ENCODE measurements around the gene SGK2.
A peak's percentile ranks its signal among the peaks of the same experiment; 100 is the strongest.
"Not testable (repeated sequence)": the region's sequence is repeated elsewhere in the genome, so short reads cannot be mapped to it uniquely, and the experiment has no call there.

SGK2 gene

DNA sequence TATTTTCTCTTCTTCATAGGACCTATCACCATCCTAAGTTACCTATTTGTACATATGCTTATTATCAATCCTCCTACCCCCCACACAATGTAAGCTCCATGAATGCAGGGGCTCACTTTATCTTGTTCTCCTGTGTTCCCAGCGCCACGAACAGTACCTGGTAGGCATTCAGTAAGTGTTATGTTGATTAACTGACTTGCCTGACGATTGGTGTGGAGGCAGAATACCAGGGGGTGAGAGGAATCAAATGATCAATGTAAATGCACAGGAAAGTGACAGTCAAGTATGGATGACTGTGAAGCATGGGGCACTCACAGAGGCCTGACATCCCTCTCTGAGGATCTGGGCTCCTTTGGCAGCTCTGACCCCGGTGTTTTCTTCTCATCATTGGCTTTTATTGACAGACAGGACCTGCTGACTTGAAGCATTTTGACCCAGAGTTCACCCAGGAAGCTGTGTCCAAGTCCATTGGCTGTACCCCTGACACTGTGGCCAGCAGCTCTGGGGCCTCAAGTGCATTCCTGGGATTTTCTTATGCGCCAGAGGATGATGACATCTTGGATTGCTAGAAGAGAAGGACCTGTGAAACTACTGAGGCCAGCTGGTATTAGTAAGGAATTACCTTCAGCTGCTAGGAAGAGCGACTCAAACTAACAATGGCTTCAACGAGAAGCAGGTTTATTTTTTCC lies 25.8 kb downstream of the SGK2 start:
- peaks cover 6% of the 10 kb centered on the region for H3K4me1 ChIP-seq (ENCODE audit: insufficient read depth, low read length)
- H3K9me3 ChIP-seq (ENCODE audit: low read length), result no peaks in the 10 kb centered on the region
- no peaks in the 10 kb centered on the region for H3K27me3 ChIP-seq (ENCODE audit: control insufficient read depth in 1 of 2, insufficient read depth in 2 of 2, low read length in 2 of 2)
- no peaks in the 10 kb centered on the region for H3K36me3 ChIP-seq (ENCODE audit: insufficient read depth, low read length)
- H3K4me3 ChIP-seq (ENCODE audit: low read depth in 1 of 2, low read length in 2 of 2), result no peak overlapping the region
- H3K27ac ChIP-seq (ENCODE audit: low read depth, low read length), result no peak overlapping the region
- H3K9ac ChIP-seq (ENCODE audit: low read length), result no peak overlapping the region

GRCh38 chr20:43586641-43587040 lies 27.8 kb downstream of the SGK2 start:
- Histone ChIP-seq H3K9me3 (ENCODE audit: low read length) (no peaks in the 10 kb centered on the region), H3K27me3 (ENCODE audit: control insufficient read depth in 1 of 2, insufficient read depth in 2 of 2, low read length in 2 of 2) (no peaks in the 10 kb centered on the region), H3K27ac (ENCODE audit: low read depth, low read length) (no peak overlapping the region), H3K4me3 (ENCODE audit: low read depth in 1 of 2, low read length in 2 of 2) (no peak overlapping the region), H3K36me3 (ENCODE audit: insufficient read depth, low read length) (no peaks in the 10 kb centered on the region), H3K4me1 (ENCODE audit: insufficient read depth, low read length) (peaks cover 10% of the 10 kb centered on the region), H3K9ac (ENCODE audit: low read length) (no peak overlapping the region)

GRCh38 chr20:43588526-43588925 lies 29.7 kb downstream of the SGK2 start:
- H3K4me1 ChIP-seq (ENCODE audit: insufficient read depth, low read length), result peaks cover 14% of the 10 kb centered on the region
- H3K4me3 ChIP-seq (ENCODE audit: low read depth in 1 of 2, low read length in 2 of 2); H3K36me3 ChIP-seq (ENCODE audit: insufficient read depth, low read length); H3K9me3 ChIP-seq (ENCODE audit: low read length); H3K9ac ChIP-seq (ENCODE audit: low read length); H3K27me3 ChIP-seq (ENCODE audit: control insufficient read depth in 1 of 2, insufficient read depth in 2 of 2, low read length in 2 of 2); H3K27ac ChIP-seq (ENCODE audit: low read depth, low read length): not testable (repeated sequence)

- peak overlapping the region; percentile 79 for H3K27ac ChIP-seq (ENCODE audit: low read depth, low read length)
- no peak overlapping the region for H3K9ac ChIP-seq (ENCODE audit: low read length)
- no peaks in the 10 kb centered on the region for H3K9me3 ChIP-seq (ENCODE audit: low read length)
- H3K27me3 ChIP-seq (ENCODE audit: control insufficient read depth in 1 of 2, insufficient read depth in 2 of 2, low read length in 2 of 2), result no peaks in the 10 kb centered on the region
- peaks cover 14% of the 10 kb centered on the region for H3K4me1 ChIP-seq (ENCODE audit: insufficient read depth, low read length)
- peak overlapping the region; percentile 76 to 90 for H3K4me3 ChIP-seq (ENCODE audit: low read depth in 1 of 2, low read length in 2 of 2)
- peaks cover 8% of the 10 kb centered on the region for H3K36me3 ChIP-seq (ENCODE audit: insufficient read depth, low read length)
Measured at GRCh38 chr20:43590036-43590391, 31.2 kb downstream of the SGK2 start.

DNA sequence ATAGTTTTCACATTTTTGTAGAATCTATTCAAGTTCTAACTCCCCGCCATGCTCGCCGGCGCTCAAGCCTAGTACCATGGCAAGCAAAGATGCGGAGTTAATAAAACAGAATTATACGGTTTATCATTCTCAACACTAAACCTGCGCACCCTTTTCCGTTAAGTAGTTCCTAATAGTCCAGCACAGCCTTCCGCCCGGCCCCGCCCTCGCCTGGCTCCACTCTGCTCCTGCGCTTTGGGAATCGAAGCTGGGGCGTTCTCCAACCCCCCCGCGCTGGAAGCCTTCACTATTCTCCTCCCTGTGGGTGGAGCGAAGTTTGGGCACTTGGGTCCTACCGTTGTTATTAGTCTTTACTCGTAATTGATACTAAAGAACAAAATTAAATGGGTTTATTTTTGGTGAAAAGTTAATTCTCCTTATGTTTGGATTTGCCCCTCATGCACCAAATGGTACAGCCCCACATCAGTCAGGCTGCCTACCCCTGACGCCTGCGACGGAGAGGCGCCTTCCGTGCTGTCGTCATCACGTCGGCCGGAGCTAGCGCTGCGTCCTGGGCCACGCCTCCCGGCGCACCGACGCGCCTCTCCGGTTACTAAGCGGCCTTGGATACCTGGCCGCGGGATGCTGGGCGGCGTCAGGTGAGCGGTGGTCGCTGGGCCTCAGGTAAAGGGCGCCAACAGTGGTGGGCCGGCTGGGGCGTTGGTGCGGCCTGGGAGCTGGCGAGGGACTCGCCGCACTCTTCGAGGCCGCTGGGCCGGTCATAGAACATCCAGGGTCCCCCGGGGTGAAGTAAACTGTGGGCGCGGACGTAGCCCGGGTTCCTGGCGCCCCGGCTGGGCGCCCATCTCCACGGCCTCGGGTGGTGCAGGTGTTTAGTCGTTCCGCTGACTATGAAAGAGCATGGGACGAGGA lies 31.8 kb downstream of the SGK2 start, which contains the start of gene IFT52:
IFT52 (plus strand) TSS at position 546 of the 912 bp plus-strand sequence. CDS start 3,762 bp downstream, outside the sequence.
- no peaks in the 10 kb centered on the region for H3K9me3 ChIP-seq (ENCODE audit: low read length)
- H3K27ac ChIP-seq (ENCODE audit: low read depth, low read length), result peak within 1 kb of the TSS; percentile 79
- H3K4me3 ChIP-seq (ENCODE audit: low read depth in 1 of 2, low read length in 2 of 2), result peak within 1 kb of the TSS; percentile 76 to 90
- H3K4me1 ChIP-seq (ENCODE audit: insufficient read depth, low read length), result peaks cover 14% of the 10 kb centered on the region
- peak within 1 kb of the TSS; percentile 77 for H3K9ac ChIP-seq (ENCODE audit: low read length)
- peaks cover 11% of the 10 kb centered on the region for H3K36me3 ChIP-seq (ENCODE audit: insufficient read depth, low read length)
- no peaks in the 10 kb centered on the region for H3K27me3 ChIP-seq (ENCODE audit: control insufficient read depth in 1 of 2, insufficient read depth in 2 of 2, low read length in 2 of 2)

GRCh38 chr20:43601960-43602359 lies 43.1 kb downstream of the SGK2 start:
- H3K9me3 ChIP-seq (ENCODE audit: low read length); H3K4me1 ChIP-seq (ENCODE audit: insufficient read depth, low read length); H3K4me3 ChIP-seq (ENCODE audit: low read depth in 1 of 2, low read length in 2 of 2); H3K27ac ChIP-seq (ENCODE audit: low read depth, low read length); H3K27me3 ChIP-seq (ENCODE audit: control insufficient read depth in 1 of 2, insufficient read depth in 2 of 2, low read length in 2 of 2); H3K9ac ChIP-seq (ENCODE audit: low read length): not testable (repeated sequence)
- H3K36me3 ChIP-seq (ENCODE audit: insufficient read depth, low read length), result peaks cover 21% of the 10 kb centered on the region

GRCh38 chr20:43603124-43603523 lies 44.3 kb downstream of the SGK2 start:
- Histone ChIP-seq H3K9ac (ENCODE audit: low read length) (no peak overlapping the region), H3K9me3 (ENCODE audit: low read length) (no peaks in the 10 kb centered on the region), H3K36me3 (ENCODE audit: insufficient read depth, low read length) (peaks cover 17% of the 10 kb centered on the region), H3K4me1 (ENCODE audit: insufficient read depth, low read length) (no peaks in the 10 kb centered on the region), H3K4me3 (ENCODE audit: low read depth in 1 of 2, low read length in 2 of 2) (no peak overlapping the region), H3K27ac (ENCODE audit: low read depth, low read length) (no peak overlapping the region), H3K27me3 (ENCODE audit: control insufficient read depth in 1 of 2, insufficient read depth in 2 of 2, low read length in 2 of 2) (no peaks in the 10 kb centered on the region)

- Histone ChIP-seq H3K27ac (ENCODE audit: low read depth, low read length) (no peak overlapping the region), H3K4me1 (ENCODE audit: insufficient read depth, low read length) (no peaks in the 10 kb centered on the region), H3K36me3 (ENCODE audit: insufficient read depth, low read length) (peaks cover 15% of the 10 kb centered on the region), H3K9me3 (ENCODE audit: low read length) (no peaks in the 10 kb centered on the region), H3K27me3 (ENCODE audit: control insufficient read depth in 1 of 2, insufficient read depth in 2 of 2, low read length in 2 of 2) (no peaks in the 10 kb centered on the region), H3K4me3 (ENCODE audit: low read depth in 1 of 2, low read length in 2 of 2) (no peak overlapping the region), H3K9ac (ENCODE audit: low read length) (no peak overlapping the region)
Measured at GRCh38 chr20:43605715-43606114, 46.9 kb downstream of the SGK2 start.

GRCh38 chr20:43607278-43607677 lies 48.5 kb downstream of the SGK2 start:
- H3K27ac ChIP-seq (ENCODE audit: low read depth, low read length); H3K9ac ChIP-seq (ENCODE audit: low read length); H3K9me3 ChIP-seq (ENCODE audit: low read length); H3K4me3 ChIP-seq (ENCODE audit: low read depth in 1 of 2, low read length in 2 of 2); H3K4me1 ChIP-seq (ENCODE audit: insufficient read depth, low read length); H3K27me3 ChIP-seq (ENCODE audit: control insufficient read depth in 1 of 2, insufficient read depth in 2 of 2, low read length in 2 of 2): not testable (repeated sequence)
- H3K36me3 ChIP-seq (ENCODE audit: insufficient read depth, low read length), result peaks cover 15% of the 10 kb centered on the region

DNA sequence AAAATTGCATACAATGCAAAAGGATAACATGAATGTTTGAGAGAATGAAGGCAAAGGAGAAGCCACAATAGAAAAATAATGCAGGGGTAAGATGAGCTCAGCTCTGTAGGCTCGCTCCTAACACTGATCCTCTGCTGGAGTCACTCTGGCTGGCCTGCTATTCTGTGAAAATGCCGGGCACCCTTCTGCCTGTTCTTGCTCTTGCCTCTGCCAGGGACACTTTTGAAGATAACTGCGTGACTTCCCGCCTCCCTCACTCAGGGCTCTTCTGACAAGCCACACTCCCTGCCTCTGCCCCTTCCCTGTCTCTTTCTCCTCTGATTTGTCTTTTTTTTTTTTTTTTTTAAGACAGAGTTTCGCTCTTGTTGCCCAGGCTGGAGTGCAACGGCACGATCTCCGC lies 72.8 kb downstream of the SGK2 start:
- no peak overlapping the region for H3K27ac ChIP-seq (ENCODE audit: low read depth, low read length)
- no peaks in the 10 kb centered on the region for H3K9me3 ChIP-seq (ENCODE audit: low read length)
- no peaks in the 10 kb centered on the region for H3K4me1 ChIP-seq (ENCODE audit: insufficient read depth, low read length)
- H3K27me3 ChIP-seq (ENCODE audit: control insufficient read depth in 1 of 2, insufficient read depth in 2 of 2, low read length in 2 of 2), result no peaks in the 10 kb centered on the region
- H3K4me3 ChIP-seq (ENCODE audit: low read depth in 1 of 2, low read length in 2 of 2), result no peak overlapping the region
- H3K36me3 ChIP-seq (ENCODE audit: insufficient read depth, low read length), result peaks cover 34% of the 10 kb centered on the region
- no peak overlapping the region for H3K9ac ChIP-seq (ENCODE audit: low read length)
